Peyer's patch (tissue), 4 donors: ENCODE results near the gene ATP13A2. TPM values are rescaled to one million over a fixed set of nuclear protein-coding genes. Genes with fewer than 3 reads are reported as not detected.

ENCODE experiments used
- DNase-seq, 3 donors: peaks; one replicate each; pipeline ENCODE4 v3.0.0-alpha.2; 2017 to 2019
- H3K27ac ChIP-seq, 4 donors: fragments of 200-600 bp; sonication (generic); one replicate each; pipeline ENCODE4 v1.5.1; 2016 to 2019
- H3K27me3 ChIP-seq, 2 donors: fragments of 200-600 bp; sonication (generic); one replicate each; pipeline ENCODE4 v1.5.1; 2019
- H3K36me3 ChIP-seq, 3 donors: fragments of 200-600 bp; sonication (generic); one replicate each; pipeline ENCODE4 v1.5.1; 2016 to 2019
- H3K4me1 ChIP-seq, 4 donors: fragments of 200-600 bp; sonication (generic); one replicate each; pipeline ENCODE4 v1.5.1; 2016 to 2019
- H3K4me3 ChIP-seq, 4 donors: fragments of 200-600 bp; sonication (generic); 1 replicate in 3 of 4; 2 replicates in 1 of 4; pipeline ENCODE4 v1.5.1; 2016 to 2019; ENCODE audit warnings: mild to moderate bottlenecking in 1 of 4
- H3K9me3 ChIP-seq, 4 donors: fragments of 200-600 bp; sonication (generic); one replicate each; pipeline ENCODE4 v1.5.1; 2016 to 2019; ENCODE audit warnings: mild to moderate bottlenecking in 1 of 4
- POLR2A ChIP-seq, 2 donors: fragments of 450-650 bp; IDR thresholded peaks; one replicate each; pipeline ENCODE4 v1.5.1; 2017; ENCODE audit warnings: antibody characterized with exemption in 2 of 2, mild to moderate bottlenecking in 2 of 2, moderate library complexity in 2 of 2
- total RNA-seq, 4 donors: library from RNA; depleted of rRNA; stranded (reverse); fragments of >200 nt; gene quantifications; one replicate each; pipeline ENCODE4 v1.1.0, GENCODE V29; 2016
- TF ChIP-seq, protein P1 (sequence below), 6 experiments: fragments of 450-650 bp in 4 of 6; fragments of 200-600 bp in 2 of 6; sonication (generic) in 1 of 6; IDR thresholded peaks; one replicate each; pipeline ENCODE4 v1.5.1; 2017 to 2019; ENCODE audit warnings: antibody characterized with exemption in 6 of 6, mild to moderate bottlenecking in 3 of 6, moderate library complexity in 1 of 6

Gene ATP13A2
- total RNA-seq, 4 donors from 2014 or later, result 20.6 to 58.0 (median 44.5) TPM

DNA sequence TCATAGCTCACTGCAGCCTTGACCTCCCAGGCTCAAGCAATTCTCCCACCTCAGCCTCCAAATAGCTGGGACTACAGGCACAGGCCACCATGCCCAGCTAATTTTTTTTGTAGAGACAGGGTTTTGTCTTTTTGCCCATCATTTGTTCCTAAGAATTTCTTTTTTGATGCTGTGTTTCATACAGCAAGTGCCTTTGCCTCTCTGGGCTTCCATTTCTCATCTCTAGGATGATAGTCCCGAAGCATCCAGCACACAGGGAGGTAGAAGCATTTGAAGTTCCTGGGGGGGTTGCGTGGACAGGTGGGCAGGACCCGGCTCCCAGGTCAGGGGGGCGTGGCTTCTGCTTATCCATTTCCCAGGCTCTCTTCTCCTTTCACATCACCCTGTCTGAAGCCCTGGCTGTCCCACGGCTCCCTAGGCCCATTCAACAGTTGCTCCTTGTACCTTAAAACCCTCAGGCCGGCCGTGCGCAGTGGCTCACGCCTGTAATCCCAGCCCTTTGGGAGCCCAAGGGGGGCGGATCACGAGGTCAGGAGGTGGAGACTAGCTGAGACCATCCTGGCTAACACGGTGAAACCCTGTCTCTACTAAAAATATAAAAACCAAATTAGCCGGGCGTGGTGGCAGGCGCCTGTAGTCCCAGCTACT lies 3.4 kb downstream of the ATP13A2 start:
- H3K9me3 ChIP-seq, result no peaks in the 10 kb centered on the region
- H3K36me3 ChIP-seq, result peaks cover 0 to 19% (median 0%) of the 10 kb centered on the region in 3 donors
- no peak overlapping the region for H3K4me3 ChIP-seq
- no peak for TF ChIP-seq POLR2A (IDR thresholded peaks at IDR 0.05)
- TF ChIP-seq, protein P1, sequence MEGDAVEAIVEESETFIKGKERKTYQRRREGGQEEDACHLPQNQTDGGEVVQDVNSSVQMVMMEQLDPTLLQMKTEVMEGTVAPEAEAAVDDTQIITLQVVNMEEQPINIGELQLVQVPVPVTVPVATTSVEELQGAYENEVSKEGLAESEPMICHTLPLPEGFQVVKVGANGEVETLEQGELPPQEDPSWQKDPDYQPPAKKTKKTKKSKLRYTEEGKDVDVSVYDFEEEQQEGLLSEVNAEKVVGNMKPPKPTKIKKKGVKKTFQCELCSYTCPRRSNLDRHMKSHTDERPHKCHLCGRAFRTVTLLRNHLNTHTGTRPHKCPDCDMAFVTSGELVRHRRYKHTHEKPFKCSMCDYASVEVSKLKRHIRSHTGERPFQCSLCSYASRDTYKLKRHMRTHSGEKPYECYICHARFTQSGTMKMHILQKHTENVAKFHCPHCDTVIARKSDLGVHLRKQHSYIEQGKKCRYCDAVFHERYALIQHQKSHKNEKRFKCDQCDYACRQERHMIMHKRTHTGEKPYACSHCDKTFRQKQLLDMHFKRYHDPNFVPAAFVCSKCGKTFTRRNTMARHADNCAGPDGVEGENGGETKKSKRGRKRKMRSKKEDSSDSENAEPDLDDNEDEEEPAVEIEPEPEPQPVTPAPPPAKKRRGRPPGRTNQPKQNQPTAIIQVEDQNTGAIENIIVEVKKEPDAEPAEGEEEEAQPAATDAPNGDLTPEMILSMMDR (IDR thresholded peaks at IDR 0.05), result no peak
- peaks cover 0 to 23% (median 6%) of the 10 kb centered on the region in 4 donors for H3K4me1 ChIP-seq
- no peaks in the 10 kb centered on the region for H3K27me3 ChIP-seq
- no peak overlapping the region for H3K27ac ChIP-seq
- no peak for DNase-seq

DNA sequence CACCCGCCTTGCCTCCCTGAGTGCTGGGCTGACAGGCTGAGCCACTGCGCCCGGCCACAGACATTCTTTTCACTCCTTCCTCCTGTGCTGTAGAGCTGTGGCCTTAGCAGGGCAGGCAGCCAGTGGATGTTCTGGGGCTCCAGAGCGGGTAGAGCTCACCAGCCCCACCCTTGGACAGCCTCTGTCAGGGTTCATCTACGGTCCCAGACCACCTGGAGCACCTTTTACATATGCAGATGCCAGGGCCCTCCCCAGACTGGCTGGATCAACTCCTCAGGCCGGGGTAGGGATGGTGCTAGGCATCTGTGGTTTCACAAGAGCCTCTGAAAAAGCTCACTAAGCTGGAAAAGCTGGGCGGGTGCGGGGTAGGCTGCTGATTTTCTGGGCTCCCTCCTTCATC lies 4.6 kb downstream of the ATP13A2 start:
- DNase-seq, result no peak

GRCh38 chr1:17005365-17005740 lies 6.4 kb downstream of the ATP13A2 start:
- no peak overlapping the region for H3K27ac ChIP-seq
- DNase-seq, result no peak
- no peaks in the 10 kb centered on the region for H3K9me3 ChIP-seq
- no peak overlapping the region for H3K4me3 ChIP-seq
- H3K36me3 ChIP-seq, result peaks cover 0 to 31% (median 0%) of the 10 kb centered on the region in 3 donors
- peaks cover 0 to 9% (median 0%) of the 10 kb centered on the region in 4 donors for H3K4me1 ChIP-seq
- TF ChIP-seq POLR2A (IDR thresholded peaks at IDR 0.05), result no peak
- TF ChIP-seq, protein P1 (IDR thresholded peaks at IDR 0.05), result no peak
- no peaks in the 10 kb centered on the region for H3K27me3 ChIP-seq

More for the DNA sequence above, 4.6 kb downstream of the ATP13A2 start:
- Histone ChIP-seq H3K9me3 (no peaks in the 10 kb centered on the region), H3K36me3 (peaks cover 0 to 23% (median 0%) of the 10 kb centered on the region in 3 donors), H3K4me1 (peaks cover 0 to 21% (median 6%) of the 10 kb centered on the region in 4 donors), H3K4me3 (no peak overlapping the region), H3K27ac (no peak overlapping the region), H3K27me3 (no peaks in the 10 kb centered on the region)
- TF ChIP-seq, protein P1 (IDR thresholded peaks at IDR 0.05), result no peak
- TF ChIP-seq POLR2A (IDR thresholded peaks at IDR 0.05), result no peak

DNA sequence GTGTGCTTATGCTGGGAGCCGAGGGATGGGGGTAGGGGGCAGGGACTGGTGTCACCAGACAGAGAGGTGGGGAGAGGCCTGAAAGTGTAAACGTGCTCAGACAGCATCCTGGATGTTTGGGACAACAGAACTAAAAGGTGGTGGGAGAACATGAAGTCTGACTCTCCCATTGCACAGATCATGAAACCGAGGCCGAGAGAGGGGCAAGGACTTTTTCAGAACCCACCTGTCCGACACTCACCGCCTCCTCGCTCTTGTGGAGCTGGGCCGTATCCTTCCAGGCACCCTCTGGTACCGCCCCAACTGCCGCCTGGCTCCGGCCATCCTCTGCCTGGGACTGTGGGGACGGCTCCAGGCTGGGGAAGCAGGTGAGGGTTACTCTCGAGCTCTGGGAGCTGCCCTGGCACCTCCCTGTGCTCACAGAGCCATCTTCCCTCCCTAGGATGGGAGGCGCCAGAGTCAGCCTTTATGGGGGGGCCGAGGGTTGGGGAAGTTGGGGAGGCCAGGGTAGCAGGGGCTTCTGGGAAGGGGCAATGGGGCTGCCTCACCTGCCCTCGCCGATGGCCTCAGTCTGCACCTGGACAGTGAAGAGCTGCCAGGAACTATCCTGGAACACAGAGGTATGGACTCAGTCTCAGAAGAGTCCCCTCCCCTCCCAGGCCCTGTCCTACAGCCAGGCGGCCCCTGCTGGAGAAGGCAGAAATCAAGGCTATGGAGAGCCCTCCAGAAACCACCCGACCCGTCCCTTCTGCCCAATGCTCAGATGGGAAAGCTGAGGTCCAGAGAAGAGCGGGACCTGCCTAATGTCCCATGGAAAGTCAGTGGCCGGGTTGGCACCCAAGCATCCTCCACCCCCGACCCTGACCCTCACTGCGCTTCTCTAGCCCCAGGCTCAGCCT lies 7.0 kb downstream of the ATP13A2 start:
- DNase-seq, result no peak
- no peaks in the 10 kb centered on the region for H3K27me3 ChIP-seq
- no peak overlapping the region for H3K4me3 ChIP-seq
- H3K36me3 ChIP-seq, result peaks cover 0 to 37% (median 0%) of the 10 kb centered on the region in 3 donors
- no peaks in the 10 kb centered on the region for H3K9me3 ChIP-seq
- TF ChIP-seq, protein P1 (IDR thresholded peaks at IDR 0.05), result no peak
- TF ChIP-seq POLR2A (IDR thresholded peaks at IDR 0.05), result no peak
- peaks cover 0 to 3% (median 0%) of the 10 kb centered on the region in 4 donors for H3K4me1 ChIP-seq
- H3K27ac ChIP-seq, result no peak overlapping the region

DNA sequence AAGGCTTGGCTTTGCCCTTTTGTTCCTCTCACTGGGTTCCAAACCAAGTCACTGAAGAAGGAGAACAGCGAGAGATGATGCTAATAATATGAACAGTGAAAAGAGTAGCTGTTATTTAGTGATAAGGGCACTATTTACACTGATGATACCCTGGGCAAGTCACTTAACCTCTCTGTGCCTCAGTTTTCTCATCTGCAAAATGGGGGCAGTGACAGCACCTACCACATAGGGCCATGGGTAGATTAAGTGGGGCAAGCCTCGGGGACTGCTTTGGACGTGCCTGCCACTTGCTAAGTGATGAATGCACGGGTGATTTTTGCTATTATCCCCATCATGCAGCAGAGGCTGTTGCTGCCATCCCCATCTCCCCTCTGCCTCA lies 9.2 kb downstream of the ATP13A2 start:
- Histone ChIP-seq H3K4me3 (no peak overlapping the region), H3K27me3 (no peaks in the 10 kb centered on the region), H3K9me3 (no peaks in the 10 kb centered on the region), H3K4me1 (no peaks in the 10 kb centered on the region), H3K36me3 (peaks cover 0 to 53% (median 0%) of the 10 kb centered on the region in 3 donors), H3K27ac (no peak overlapping the region)
- DNase-seq, result no peak
- TF ChIP-seq, protein P1 (IDR thresholded peaks at IDR 0.05), result no peak
- TF ChIP-seq POLR2A (IDR thresholded peaks at IDR 0.05), result no peak
